NOMO-1 (cell line): ENCODE data around the gene DUOXA1.
"Not testable (repeated sequence)": the region's sequence is repeated elsewhere in the genome, so short reads cannot be mapped to it uniquely, and the experiment has no call there.

ENCODE experiments used
- DNase-seq, 2 experiments: peaks; one replicate each; lab custom pipeline; 2025; ENCODE audit not compliant: unreplicated experiment in 2 of 2; lab: John Stamatoyannopoulos, UW

The DUOXA1 gene

DNA sequence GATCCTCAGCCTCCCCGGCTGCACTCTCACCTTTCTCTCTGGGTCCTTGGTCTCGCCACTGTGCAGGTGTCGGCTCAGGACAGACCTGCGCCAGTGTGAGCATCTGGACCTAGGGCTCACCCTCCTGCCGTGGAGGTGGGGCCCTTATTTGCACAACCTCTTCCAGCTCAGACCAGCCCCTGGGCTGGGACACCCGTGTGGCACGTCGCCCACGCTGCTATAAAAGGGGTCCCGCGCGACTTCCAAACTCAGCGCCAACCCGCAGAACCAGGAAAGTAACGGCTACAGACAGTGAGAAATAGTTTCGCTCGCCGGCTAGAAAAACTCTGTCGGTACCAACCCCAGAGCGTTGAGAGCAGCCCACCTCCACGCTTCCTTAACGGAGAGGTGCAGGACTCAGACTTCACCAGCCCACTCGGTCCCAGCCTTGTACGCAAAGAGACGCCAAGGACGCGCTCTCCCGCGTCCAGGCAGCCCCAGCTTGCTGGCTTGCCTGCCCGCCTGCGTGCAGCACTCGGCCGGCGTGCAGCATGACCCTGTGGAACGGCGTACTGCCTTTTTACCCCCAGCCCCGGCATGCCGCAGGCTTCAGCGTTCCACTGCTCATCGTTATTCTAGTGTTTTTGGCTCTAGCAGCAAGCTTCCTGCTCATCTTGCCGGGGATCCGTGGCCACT is 15.5 kb downstream of the DUOXA1 start, which contains the start of the genes DUOX2 and DUOXA2:
DUOX2 (minus strand) TSS at position 97 of the 675 bp plus-strand sequence. CDS start 761 bp downstream, outside the sequence.
DUOXA2 (plus strand) TSS at position 251 of the 675 bp plus-strand sequence; CDS start at position 531, 280 bp downstream.
- no peak for DNase-seq

DNA sequence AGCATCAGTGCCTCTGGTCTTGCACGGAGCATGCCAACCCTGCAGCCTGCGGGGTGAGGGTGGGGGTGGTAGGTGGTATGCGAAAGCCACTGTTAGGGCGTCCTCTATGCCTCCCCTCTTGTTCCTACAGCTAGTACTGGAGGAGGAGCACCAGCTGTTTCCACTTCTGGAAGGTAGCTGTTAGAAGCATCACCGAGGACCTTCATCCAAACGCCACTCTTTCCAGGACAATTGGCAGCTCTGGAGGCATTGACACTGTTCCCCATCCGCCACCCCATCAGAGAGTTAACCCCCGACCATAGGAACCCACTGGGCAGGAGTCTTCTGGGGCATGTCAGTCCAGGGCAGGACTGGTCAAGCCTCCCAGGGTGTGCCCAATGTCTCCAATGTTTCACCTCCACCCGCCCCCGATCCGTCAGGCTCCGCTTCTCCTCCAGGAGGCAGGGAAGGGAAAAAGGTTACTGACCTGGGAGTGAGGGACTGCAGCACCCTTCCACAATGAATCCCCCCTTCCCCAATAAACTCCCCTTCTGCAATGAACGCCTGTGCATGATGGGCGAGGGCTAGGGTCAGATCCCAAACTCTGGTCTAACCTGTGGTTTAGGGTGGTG is 16.2 kb downstream of the DUOXA1 start:
- no peak for DNase-seq

GRCh38 chr15:45112591-45113379 is 16.9 kb downstream of the DUOXA1 start:
- no peak for DNase-seq

DNA sequence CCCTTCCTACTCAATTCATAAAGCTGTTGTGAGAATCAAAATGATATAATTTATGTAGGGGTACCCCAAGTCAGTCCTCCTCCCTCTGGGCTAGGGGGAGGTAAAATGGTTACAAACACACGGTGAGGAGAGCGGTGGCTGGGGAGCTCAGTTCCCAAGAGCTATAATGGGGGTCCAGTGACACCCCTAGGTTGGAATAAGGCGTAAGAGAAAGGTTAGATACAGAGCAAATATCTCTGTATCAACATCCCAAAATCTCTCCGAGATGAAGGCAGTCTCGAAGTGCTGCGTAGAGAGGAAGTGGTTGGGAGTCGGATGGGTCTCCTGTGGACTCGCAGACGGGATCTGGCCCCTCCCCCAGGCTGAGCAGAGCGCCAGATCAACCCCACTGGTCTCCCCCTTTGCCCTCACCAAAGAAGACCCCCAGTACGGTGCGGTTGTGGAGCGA is 17.5 kb downstream of the DUOXA1 start:
- DNase-seq: no peak

DNA sequence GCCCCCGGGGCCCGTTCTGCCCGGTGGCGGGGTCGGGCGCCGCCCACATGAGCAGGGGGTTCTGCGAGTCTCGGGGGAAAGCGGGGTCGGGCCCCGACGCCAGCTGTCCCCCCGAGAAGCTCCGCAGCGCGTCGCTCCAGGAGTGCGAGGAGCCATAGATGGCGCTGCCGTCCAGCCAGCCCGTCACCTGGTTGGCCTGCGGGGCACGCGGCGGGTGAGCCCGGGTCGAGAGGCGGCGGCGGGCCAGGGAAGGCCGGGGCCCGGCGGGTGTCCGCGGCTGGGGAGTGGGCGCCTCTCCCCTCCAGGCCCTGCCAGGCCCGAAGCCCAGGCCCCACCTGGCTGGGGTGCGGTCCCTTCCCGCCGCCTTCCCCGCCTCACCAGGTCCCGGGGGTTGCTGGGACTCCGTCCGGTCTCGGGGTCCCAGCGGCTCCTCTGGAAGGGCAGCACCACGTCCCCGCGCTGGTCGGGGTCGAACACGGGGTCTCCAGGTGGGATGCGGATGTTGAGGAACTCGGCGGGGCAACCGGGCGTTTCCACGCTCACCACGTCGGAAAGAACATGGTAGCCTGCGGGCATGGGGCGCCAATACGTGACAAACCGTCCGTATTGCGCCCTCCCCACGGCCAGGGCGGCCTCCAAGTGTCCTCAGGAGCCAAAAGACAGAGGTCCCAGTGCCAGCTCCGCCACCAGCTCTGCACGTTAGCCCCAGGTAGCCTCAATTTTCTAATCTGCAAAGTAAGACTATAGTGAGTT is 18.1 kb downstream of the DUOXA1 start:
- no peak for DNase-seq

DNA sequence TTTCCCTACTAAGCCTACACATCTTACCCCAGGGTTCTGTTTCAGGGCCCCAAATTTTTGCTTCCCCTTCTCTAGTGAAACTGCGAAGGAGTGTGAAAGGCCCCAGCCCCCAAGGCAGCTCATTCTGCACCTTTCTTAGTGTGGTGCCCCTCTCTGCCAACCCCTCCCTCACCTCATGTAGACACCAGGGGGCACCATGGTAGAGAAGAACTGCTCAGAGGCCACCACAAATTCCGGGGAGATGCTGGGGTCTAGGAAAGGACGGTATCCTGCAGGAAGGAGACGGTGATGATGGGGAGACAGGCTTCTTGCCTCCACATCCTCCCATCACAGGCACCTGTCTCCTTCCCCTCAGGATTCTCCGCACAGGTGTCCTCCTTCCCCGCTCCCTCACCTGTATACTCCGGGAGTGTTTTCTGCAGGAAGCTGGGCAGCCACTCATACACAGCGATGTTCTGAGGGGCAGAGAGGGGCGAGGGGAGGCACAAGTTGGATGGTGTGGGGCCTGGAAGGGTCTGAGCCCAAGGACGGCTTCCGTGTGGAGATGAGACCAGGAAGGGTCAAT is 19.3 kb downstream of the DUOXA1 start:
- DNase-seq: no peak

- no peak for DNase-seq
Measured at GRCh38 chr15:45107941-45108630, 21.6 kb downstream of the DUOXA1 start.

DNA sequence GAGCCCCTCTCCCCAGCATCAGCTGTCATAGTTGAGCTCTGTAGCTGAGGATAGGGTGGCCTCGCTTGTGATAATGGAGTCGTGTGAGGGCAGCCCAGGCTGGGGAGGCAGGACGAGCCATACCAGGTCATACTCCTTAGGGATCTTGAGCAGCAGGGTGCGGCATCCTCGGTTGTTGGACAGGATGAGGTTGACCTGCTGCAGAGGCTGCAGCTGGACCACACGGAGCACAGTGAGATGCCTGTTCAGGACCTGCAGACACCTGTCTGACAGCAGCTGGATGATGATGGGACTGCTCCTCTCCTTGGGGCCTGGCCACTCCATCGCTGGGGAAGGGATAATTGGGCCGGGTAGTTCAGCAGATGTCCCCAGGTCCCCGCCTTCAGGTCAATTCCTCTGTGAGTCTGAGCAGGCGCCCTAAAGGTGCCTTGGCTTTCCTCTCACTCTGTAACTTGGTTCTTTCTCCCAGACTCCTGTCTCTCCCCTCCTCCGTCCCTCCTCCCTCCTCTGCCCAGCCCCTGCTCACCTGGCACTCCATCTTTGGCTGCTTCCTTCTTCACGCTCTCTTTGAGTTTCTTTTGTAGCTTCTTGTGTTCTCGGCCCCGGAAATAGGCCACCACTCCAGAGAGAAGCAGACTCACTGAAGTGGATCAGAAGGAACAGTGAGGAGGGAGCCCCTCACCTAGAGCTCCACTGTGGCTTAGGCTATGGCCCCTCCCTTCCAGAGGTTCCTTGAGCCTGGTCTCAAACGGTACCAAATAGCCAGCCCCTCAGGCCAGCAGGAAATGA is 23.5 kb downstream of the DUOXA1 start:
- DNase-seq: no peak

GRCh38 chr15:45105586-45105985 is 24.1 kb downstream of the DUOXA1 start:
- no peak for DNase-seq

DNA sequence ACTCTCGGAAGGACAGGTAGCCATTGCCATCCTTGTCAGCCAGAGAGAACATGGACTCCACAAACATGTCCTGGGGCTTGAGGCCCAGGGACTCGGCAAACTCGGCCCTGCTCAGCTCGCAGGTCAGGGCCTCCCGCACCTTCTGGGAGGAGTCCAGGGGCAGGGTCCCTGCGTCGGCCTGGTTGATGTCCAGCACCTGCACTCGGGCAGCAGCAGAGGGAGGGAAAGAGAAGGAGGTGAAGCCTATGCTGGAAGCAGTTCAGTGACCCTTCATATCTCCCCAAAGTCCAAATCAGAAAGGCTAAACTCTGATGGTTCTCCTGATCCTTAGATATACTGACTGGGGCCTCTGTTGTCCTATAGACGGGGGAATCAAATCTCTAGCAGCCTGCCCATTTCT is 25.5 kb downstream of the DUOXA1 start:
- not testable (repeated sequence) for DNase-seq

DNA sequence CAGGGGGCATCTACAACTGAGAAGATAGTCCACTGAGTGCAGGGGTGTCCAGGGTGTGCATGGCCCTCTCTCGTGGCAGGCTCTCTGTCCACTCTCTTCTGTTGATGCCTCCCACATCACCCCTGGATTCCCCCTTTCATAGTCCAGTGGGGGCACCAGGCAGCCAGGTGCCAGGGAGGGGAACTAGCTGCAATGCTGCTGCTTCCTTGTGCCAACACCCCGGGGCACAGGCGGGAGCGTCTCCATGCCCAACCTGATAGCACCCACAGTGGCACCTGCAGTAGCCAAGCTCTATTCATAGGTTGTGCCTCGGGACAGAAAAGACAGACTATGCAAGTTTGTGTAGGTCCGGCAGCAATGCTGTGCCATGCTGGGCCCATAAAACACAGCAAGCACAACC is 27.5 kb downstream of the DUOXA1 start:
- DNase-seq: no peak

GRCh38 chr15:45101749-45102148 is 27.9 kb downstream of the DUOXA1 start:
- no peak for DNase-seq

DNA sequence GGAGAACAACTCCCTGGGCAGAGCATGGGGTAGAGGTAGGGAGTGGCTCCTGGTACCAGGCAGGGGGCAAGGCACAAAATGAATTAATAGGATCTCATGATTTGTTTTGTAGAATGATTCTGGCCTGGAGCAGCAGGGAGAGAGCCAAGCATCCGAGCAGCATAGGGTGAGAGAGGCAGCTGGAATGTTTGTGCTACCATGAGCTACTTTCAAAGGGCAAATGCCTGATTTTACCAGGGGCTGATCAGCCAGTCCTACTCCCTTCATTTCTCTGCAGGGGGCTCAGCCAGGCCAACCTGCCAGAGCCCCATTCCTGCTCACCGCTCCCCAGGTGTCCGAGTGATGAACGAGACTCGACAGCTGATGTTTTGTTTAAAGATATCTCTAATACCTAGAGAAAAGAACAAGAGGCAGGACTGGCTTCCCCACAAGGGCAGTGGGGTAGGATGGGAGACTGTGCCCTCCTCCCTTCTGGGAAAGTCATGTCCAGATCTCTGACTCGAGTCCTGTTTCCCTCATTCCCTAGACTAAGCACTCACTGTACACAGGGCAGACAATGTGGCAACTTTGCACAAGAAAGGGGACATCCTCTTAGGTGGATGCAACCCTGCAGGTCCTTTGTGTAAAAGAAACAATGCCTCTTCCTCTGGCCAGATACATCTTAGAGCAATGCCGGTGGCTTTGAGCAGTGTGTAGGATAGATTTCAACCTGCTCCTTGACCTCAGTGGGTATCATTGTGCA is 28.6 kb downstream of the DUOXA1 start:
- no peak for DNase-seq

- DNase-seq: no peak
Measured at GRCh38 chr15:45099549-45100165, 30.0 kb downstream of the DUOXA1 start.

DNA sequence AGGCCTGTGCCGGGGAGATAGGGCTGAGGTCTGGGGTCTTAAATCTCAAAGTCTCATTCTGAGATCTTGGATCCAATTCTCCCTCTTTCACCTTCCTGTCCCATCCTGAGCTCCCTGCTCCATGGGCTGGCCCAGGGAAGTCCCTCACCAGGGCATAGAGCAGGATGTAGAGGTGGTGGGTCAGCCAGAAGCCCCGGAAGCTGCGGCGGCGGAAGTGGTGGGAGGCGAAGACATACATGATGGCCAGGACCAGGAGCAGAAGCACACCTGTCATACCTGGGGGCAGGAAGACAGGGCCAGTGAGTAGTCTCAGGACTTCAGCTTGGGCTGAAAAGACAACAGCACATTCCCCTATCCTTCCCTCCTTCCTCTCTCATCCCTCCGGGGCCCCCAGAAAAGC is 32.2 kb downstream of the DUOXA1 start:
- DNase-seq: no peak

- DNase-seq: no peak
Measured at GRCh38 chr15:45095661-45096060, 34.0 kb downstream of the DUOXA1 start.

- DNase-seq: no peak
Measured at GRCh38 chr15:45094358-45094730, 35.3 kb downstream of the DUOXA1 start.
